ENCODE results near the gene AJAP1. TPM values are rescaled to one million over a fixed set of nuclear protein-coding genes. Genes with fewer than 3 reads are reported as not detected.

The AJAP1 gene
- total RNA-seq, 4 donors from 2014 or later: under 0.01 to 0.21 (median 0.10) TPM

GRCh38 chr1:4631321-4631720, 23.1 kb upstream of the AJAP1 start:
- no peak overlapping the region for H3K27ac ChIP-seq
- no peaks in the 10 kb centered on the region for H3K27me3 ChIP-seq
- no peaks in the 10 kb centered on the region for H3K36me3 ChIP-seq
- 76 to 77% methylated on average over 5 of the region's 5 CpGs for WGBS, 2 donors
- no peaks in the 10 kb centered on the region for H3K9me3 ChIP-seq
- peaks cover 0 to 3% (median 0%) of the 10 kb centered on the region in 4 donors for H3K4me1 ChIP-seq
- no peak for TF ChIP-seq POLR2A (IDR thresholded peaks at IDR 0.05)
- TF ChIP-seq EP300 (IDR thresholded peaks at IDR 0.05): no peak
- TF ChIP-seq, protein P1, sequence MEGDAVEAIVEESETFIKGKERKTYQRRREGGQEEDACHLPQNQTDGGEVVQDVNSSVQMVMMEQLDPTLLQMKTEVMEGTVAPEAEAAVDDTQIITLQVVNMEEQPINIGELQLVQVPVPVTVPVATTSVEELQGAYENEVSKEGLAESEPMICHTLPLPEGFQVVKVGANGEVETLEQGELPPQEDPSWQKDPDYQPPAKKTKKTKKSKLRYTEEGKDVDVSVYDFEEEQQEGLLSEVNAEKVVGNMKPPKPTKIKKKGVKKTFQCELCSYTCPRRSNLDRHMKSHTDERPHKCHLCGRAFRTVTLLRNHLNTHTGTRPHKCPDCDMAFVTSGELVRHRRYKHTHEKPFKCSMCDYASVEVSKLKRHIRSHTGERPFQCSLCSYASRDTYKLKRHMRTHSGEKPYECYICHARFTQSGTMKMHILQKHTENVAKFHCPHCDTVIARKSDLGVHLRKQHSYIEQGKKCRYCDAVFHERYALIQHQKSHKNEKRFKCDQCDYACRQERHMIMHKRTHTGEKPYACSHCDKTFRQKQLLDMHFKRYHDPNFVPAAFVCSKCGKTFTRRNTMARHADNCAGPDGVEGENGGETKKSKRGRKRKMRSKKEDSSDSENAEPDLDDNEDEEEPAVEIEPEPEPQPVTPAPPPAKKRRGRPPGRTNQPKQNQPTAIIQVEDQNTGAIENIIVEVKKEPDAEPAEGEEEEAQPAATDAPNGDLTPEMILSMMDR (IDR thresholded peaks at IDR 0.05): no peak
- no peak overlapping the region for H3K4me3 ChIP-seq
- DNase-seq (ENCODE audit: low spot score in 2 of 2): no peak

GRCh38 chr1:4633346-4633745, 21.1 kb upstream of the AJAP1 start:
- TF ChIP-seq EP300 (IDR thresholded peaks at IDR 0.05) (no peak), POLR2A (IDR thresholded peaks at IDR 0.05) (no peak)
- TF ChIP-seq, protein P1 (IDR thresholded peaks at IDR 0.05): no peak
- no peaks in the 10 kb centered on the region for H3K36me3 ChIP-seq
- no peaks in the 10 kb centered on the region for H3K4me1 ChIP-seq
- no peaks in the 10 kb centered on the region for H3K27me3 ChIP-seq
- no peak for DNase-seq (ENCODE audit: low spot score in 2 of 2)
- no peak overlapping the region for H3K27ac ChIP-seq
- WGBS, 2 donors: 84 to 85% methylated on average over 8 to 9 of the region's 9 CpGs
- H3K9me3 ChIP-seq: no peaks in the 10 kb centered on the region
- no peak overlapping the region for H3K4me3 ChIP-seq

DNA sequence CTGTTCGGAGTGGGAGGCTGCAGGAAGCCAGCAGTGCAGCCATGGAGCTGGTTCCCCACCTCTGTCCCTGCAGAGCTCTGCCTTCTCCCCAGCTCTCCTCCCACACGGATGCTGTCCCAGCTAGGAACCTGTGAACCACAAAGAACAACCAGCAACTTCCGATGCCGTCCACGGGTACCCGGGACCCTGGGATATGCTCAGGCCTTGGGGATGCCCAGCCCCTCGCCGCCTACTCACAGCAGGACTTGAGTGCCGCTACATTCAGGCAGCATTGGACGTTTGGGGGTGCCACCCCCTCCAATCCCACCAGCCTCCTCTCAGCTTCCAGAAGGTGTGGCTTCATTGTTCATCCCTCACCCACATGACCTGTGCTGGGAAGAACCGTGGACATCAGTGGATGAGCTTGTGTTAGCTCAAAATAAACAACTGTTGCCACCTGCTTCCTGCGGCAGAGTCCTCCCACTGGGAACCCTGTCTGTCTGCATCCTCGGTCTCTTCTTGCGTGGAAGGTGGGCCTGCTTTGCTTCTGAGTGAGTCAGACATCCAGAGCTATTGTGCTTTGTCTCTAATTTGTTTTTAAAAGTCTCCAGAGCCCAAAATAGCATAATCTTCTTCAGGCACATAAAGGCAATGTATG, 20.1 kb upstream of the AJAP1 start:
- Histone ChIP-seq H3K27ac (no peak overlapping the region), H3K4me1 (no peaks in the 10 kb centered on the region), H3K9me3 (no peaks in the 10 kb centered on the region), H3K27me3 (no peaks in the 10 kb centered on the region), H3K36me3 (no peaks in the 10 kb centered on the region), H3K4me3 (no peak overlapping the region)
- WGBS, 2 donors: 40 to 59% methylated on average over 6 to 11 of the region's 14 CpGs
- no peak for DNase-seq (ENCODE audit: low spot score in 2 of 2)
- no peak for TF ChIP-seq POLR2A (IDR thresholded peaks at IDR 0.05)
- TF ChIP-seq, protein P1 (IDR thresholded peaks at IDR 0.05): no peak
- no peak for TF ChIP-seq EP300 (IDR thresholded peaks at IDR 0.05)

DNA sequence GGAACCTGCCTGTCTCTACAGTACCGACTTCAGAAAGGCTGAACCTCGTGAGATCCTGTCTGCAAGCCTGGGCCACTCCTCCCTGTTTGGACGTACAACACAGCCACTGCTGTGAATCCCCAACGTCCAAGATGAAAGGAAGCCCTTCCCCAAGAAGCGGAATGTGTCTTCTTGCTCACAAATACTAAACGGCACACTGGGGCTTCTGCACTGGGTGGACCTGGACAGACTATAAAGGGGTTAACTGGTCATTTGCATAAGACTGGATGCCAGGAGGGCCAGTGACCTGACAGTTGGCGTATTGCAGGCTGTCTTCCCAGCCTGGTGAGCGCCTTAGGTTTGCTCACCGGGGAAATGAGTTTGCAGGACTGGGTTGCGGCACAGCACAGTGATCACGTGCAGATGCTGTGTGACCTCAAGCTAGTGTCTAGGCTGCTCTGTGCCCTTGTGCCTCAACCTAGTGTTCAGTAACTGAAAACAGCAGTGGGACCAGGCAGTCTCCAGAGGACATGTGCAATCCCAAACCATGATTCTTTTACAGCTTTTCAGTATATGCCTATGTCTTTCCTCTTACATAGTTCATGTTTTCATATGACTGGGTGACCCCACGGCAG, 19.5 kb upstream of the AJAP1 start:
- DNase-seq (ENCODE audit: low spot score in 2 of 2): no peak

DNA sequence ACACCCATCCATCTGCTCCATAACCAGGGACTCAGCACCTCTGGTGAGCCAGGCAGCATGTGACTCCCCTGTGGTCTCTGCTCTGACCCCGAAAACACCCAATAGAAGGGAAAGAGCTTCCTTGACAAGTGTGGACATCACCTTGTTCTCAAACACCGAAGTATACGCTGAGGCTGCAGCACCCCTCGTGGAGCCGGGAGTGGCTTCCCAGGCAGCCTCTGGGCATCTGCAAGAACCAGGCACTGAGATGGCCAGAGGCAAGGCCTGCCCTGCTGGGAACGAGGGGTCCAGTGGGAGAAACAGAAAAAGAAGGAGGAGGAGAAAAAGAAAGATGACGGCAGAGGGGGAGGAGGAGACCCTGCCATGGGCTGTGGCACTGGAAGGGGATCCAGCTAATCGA, 18.2 kb upstream of the AJAP1 start:
- H3K9me3 ChIP-seq: no peaks in the 10 kb centered on the region
- no peak for DNase-seq (ENCODE audit: low spot score in 2 of 2)
- no peaks in the 10 kb centered on the region for H3K36me3 ChIP-seq
- WGBS, 2 donors: 84 to 87% methylated on average over 8 of the region's 8 CpGs
- H3K4me1 ChIP-seq: no peaks in the 10 kb centered on the region
- no peak overlapping the region for H3K27ac ChIP-seq
- TF ChIP-seq, protein P1 (IDR thresholded peaks at IDR 0.05): no peak
- TF ChIP-seq EP300 (IDR thresholded peaks at IDR 0.05) (no peak), POLR2A (IDR thresholded peaks at IDR 0.05) (no peak)
- H3K27me3 ChIP-seq: no peaks in the 10 kb centered on the region
- no peak overlapping the region for H3K4me3 ChIP-seq

More for the DNA sequence above, 19.5 kb upstream of the AJAP1 start:
- TF ChIP-seq EP300 (IDR thresholded peaks at IDR 0.05) (no peak), POLR2A (IDR thresholded peaks at IDR 0.05) (no peak)
- TF ChIP-seq, protein P1 (IDR thresholded peaks at IDR 0.05): no peak
- H3K27me3 ChIP-seq: no peaks in the 10 kb centered on the region
- no peaks in the 10 kb centered on the region for H3K4me1 ChIP-seq
- no peak overlapping the region for H3K27ac ChIP-seq
- WGBS, 2 donors: 56 to 59% methylated on average over 12 of the region's 12 CpGs
- no peaks in the 10 kb centered on the region for H3K36me3 ChIP-seq
- H3K9me3 ChIP-seq: no peaks in the 10 kb centered on the region
- H3K4me3 ChIP-seq: no peak overlapping the region
